GM12892 (cell line): ENCODE data around the gene ATRIP.

ENCODE experiments used
- DNase-seq: peaks from one replicate; pipeline ENCODE4 v3.0.0; 2011; ENCODE audit not compliant: insufficient read length
- FAIRE-seq: peaks from 2 replicates; lab custom pipeline; 2011; peaks lifted over from hg19 to GRCh38; lab: Jason Lieb, UNC
- POLR2A ChIP-seq: IDR thresholded peaks from 2 replicates; pipeline ENCODE4 v1.6.1; 2011; ENCODE audit warnings: low read depth, low read length, control low read depth
- POLR2AphosphoS5 ChIP-seq: IDR thresholded peaks from 2 replicates; pipeline ENCODE4 v1.6.1; 2011; ENCODE audit warnings: low read depth, low read length, control low read depth
- TAF1 ChIP-seq: IDR thresholded peaks from 2 replicates; pipeline ENCODE4 v1.6.1; 2011; ENCODE audit warnings: low read depth, mild to moderate bottlenecking, control low read depth, low read length, borderline replicate concordance

The ATRIP gene

GRCh38 chr3:48435223-48435595, 11.3 kb upstream of the ATRIP start:
- TF ChIP-seq POLR2AphosphoS5, result no peak
- TF ChIP-seq TAF1, result no peak
- TF ChIP-seq POLR2A, result no peak
- DNase-seq (no peak), FAIRE-seq (no peak)

DNA sequence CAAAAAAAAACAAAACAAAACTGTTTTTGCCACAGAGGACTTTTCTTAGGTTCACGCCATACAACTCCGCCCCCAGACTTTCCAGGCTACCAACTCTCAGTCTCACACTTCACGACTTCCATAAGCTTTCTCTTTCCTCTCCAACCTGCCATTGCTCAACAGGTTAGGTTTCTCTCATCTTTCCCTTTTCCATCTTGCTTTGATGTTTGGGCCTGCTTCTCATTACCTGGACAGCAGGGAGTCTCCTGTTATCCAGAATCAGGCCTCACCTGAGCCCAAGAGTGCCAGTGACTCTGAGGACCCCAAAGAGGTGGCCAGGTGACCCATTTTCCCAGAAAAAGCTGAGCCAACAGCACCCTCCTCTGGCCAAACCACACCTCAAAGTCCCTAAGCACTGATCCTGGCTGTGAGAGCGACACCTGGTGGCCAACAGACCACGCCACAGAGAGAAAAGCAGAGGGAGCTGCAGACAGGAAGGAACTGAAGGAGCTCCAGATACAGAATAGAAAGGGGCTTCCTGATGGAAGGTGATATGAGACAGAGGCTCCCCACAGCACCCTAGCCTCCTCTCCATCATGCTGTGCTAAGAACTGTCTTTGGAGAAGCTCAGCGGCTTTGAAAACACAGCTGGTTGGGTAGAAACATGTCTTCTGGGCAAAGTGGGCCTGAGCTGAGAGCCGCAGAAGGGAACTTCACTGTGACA, 10.6 kb upstream of the ATRIP start:
- TF ChIP-seq POLR2A (no peak), POLR2AphosphoS5 (no peak), TAF1 (no peak)
- FAIRE-seq (peak; percentile 88), DNase-seq (peak; percentile 72)

- FAIRE-seq (no peak), DNase-seq (no peak)
- no peak for TF ChIP-seq POLR2A
- no peak for TF ChIP-seq TAF1
- no peak for TF ChIP-seq POLR2AphosphoS5
Measured at GRCh38 chr3:48436477-48436787, 10.1 kb upstream of the ATRIP start.

GRCh38 chr3:48436855-48437254, 9.7 kb upstream of the ATRIP start:
- FAIRE-seq (no peak), DNase-seq (no peak)
- TF ChIP-seq POLR2A (no peak), TAF1 (no peak), POLR2AphosphoS5 (no peak)

GRCh38 chr3:48437812-48438211, 8.7 kb upstream of the ATRIP start:
- FAIRE-seq (no peak), DNase-seq (no peak)
- TF ChIP-seq TAF1 (no peak), POLR2AphosphoS5 (no peak), POLR2A (no peak)

- peak; percentile 99 for FAIRE-seq
- peak; percentile 84 for TF ChIP-seq POLR2AphosphoS5
- TF ChIP-seq TAF1, result no peak
- peak; percentile 92 for TF ChIP-seq POLR2A
- DNase-seq, result peak; percentile 97
Measured at GRCh38 chr3:48439820-48440589, 6.5 kb upstream of the ATRIP start, which contains the start of the genes CCDC51 and TMA7. Gene CCDC51, minus strand, starts transcription at chr3:48440119. Its CDS starts 4,991 bp downstream, at chr3:48435128. Gene TMA7, plus strand, starts transcription at chr3:48440257. Its CDS starts 40 bp downstream, at chr3:48440297.

- FAIRE-seq (no peak), DNase-seq (no peak)
- no peak for TF ChIP-seq POLR2AphosphoS5
- no peak for TF ChIP-seq TAF1
- TF ChIP-seq POLR2A, result no peak
Measured at GRCh38 chr3:48440590-48440958, 6.0 kb upstream of the ATRIP start.

DNA sequence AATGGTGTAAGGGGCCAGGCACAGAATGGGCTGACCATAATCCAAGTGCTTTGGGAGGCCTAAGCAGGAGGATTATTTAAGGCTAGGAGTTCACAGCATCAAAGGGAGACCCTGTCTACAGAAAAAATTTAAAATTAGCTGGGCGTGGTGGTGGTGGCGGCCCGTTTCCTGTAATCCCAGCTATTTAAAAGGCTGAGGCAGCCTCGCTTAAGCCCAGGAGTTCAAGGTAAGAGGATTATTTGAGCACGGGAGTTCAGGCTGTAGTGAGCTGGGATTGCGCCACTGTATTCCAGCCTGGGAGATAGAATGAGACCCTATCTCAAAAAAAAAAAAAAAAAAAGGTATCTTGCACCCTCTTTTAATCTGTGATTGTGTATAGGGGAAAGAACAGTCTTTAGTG, 4.6 kb upstream of the ATRIP start:
- DNase-seq (no peak), FAIRE-seq (no peak)
- TF ChIP-seq POLR2AphosphoS5, result no peak
- no peak for TF ChIP-seq POLR2A
- TF ChIP-seq TAF1, result no peak

DNA sequence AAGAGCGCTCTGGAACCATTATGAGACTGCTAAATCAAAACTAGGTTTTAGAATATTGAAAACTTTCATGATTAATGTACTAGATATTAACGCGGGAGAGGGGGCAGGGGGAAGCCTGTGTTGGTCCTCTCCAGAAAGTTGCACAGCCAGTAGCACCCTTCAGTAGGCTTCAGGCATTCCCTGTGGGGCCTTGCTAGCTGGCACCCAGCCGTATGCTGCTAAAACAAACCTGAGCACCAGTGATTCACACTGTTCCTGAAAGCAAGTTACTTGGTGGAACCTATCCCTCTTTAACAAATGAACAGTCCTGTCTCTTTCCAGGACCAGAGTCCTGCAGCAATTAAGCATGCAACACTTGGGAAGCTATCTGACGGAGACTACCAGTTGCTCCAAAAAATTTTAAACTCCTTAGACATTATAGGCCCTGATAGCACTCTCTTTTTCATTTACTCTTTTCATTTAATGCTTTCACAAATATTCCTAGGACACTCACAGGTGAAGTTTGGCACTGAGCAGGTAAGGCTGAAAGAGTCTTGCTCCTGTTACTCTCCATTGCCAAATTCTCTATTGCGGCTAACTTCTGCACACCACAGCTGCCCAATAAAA, 1.2 kb upstream of the ATRIP start:
- FAIRE-seq, result no peak
- TF ChIP-seq TAF1 (no peak), POLR2A (no peak), POLR2AphosphoS5 (0 out of 2 replicates have a peak, but pooled peaks have one; percentile 23)
- DNase-seq, result no peak

DNA sequence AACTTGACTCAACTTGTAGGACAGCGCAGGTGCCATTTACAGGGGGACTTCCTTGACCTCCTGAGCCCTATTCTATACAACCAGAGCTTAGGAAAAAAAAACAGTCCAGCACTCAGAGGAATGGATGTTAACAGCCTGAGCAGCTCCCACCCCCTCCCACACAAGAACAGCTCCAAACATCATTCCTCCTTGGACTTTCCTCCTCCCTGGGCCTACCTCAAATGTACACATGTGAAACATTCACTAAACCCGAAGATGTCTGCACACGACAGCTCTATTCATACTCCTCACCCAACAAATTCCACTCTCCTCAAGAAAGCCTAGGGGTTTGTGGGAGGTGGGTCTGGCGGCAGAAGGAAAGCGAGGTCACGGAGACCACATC, 503 bp upstream of the ATRIP start:
- DNase-seq (no peak), FAIRE-seq (no peak)
- TF ChIP-seq POLR2A (no peak), POLR2AphosphoS5 (no peak), TAF1 (no peak)

GRCh38 chr3:48451270-48451669, 4.7 kb downstream of the ATRIP start:
- DNase-seq (no peak), FAIRE-seq (no peak)
- no peak for TF ChIP-seq POLR2A
- no peak for TF ChIP-seq POLR2AphosphoS5
- TF ChIP-seq TAF1, result no peak
